Activated T-cell treated with anti-CD3 and anti-CD28 coated beads for 4 hours (primary cell): ENCODE measurements around the gene WWOX.

Experiments used
- DNase-seq: peaks from one replicate; pipeline ENCODE4 v3.0.0-alpha.2; 2020

WWOX gene

DNA sequence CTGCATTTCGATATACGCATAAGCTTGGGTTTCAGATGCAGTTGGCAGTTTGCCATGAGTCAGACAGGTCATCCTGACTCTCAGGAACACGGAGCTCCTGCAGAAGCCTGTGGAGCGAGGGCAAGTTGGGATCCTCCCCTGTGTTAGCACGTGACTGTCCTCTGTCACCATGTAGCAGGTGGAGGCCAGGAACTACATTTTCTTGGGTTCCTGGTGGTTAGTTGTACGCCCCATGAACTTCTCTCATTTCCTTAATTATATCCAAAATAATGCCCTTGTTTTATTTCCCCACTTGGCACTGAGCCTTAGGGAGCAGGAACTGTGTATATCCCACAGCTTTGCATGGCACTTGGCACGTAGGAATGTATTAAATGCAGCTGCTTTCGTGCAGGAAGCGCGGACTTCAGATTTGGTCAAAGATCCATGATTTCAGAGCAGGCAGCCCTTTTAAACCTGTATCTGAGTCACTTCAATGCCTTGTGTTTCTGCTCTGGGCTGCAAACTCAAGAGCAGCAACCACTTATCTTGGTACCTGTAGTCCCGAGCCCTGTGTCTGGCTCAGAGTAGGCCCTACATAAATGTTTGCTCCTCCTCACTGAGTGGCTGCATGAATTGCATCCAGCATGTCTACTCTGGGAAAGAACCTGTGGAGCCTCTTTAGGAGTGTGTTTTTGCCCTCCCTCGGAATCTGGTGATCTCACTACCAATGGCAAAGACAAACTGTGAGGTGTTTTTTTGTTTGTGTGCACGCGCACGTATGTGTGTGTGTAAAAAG, 1072.7 kb downstream of the WWOX start:
- DNase-seq, result no peak

DNA sequence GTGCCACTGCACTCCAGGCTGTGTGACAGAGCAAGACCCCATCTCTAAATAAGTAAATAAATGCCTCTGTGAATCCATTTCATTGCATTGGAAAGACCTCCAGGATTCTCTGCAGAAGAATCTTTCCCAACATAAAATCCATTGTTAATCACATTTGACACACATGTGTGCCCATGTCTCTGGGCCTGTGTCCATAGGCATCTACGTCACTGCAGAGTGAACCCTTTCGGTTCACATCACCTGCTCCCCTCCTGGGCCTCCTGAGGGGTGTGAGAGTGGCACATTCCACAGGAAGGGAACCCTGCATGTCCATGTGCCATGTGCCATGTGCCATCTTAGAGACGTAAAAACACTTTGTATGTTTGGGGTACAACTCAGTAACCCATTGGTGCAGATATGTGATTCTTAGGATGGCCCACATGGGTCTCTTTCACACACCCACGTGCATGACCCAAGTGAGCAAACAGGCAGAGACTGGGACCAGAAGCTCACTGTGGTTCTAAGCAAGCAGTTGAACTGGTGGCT, 1073.6 kb downstream of the WWOX start:
- no peak for DNase-seq

GRCh38 chr16:79173919-79174318, 1074.5 kb downstream of the WWOX start:
- no peak for DNase-seq

DNA sequence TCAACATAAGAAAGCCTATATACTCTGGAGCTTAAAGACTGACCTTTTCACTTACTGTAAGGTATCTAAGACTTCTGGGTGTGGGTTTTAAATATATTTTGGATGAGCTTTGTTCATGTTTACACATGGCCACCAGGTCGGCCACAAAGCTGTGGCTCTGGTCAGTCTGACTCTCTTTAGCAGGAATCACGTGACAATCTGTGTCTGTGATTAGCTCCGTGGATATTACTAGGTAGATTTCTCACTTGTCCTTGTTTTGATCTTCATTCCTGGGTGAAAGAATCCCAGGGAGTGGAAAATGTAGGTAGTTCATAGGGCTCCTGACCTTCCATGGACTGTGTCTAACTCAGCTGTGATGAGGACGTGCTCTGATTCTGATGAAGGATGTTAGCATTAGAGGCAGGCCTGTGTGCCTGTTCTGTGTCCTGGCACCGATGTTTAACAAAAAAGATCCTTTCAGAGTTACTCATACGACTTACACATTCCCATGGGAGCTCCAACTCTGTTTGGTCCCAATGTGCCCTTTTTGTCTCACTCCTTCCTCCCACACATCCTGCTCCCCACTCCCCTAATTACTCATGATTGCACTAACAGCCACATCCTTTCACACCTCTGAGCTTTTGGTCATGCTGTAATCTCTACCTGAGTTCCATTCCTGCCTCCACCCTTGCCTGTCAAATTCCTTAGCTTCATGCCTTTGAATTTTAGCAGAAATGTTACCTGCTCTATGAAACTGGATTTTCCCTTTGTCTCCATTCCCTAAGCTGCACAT, 1076.0 kb downstream of the WWOX start:
- no peak for DNase-seq

DNA sequence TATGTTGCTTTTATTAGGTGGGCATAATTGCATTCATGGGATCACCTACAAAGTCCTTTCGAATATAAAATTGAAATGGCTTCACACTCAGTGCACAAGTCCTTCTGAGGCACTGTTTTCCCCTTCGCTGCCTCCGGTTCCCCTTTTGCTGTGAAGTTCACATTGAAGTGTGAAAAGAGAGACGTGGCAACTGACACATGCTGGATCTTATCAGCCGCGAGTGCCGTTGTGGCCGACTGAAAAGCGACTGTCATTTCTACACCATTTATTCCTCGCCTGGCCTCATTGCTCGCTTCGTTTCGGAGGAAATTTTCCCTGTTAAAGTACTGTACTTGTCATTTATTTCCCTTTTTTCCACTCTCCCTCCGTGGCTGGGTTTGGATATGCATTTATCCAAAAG, 1077.6 kb downstream of the WWOX start:
- DNase-seq, result no peak

DNA sequence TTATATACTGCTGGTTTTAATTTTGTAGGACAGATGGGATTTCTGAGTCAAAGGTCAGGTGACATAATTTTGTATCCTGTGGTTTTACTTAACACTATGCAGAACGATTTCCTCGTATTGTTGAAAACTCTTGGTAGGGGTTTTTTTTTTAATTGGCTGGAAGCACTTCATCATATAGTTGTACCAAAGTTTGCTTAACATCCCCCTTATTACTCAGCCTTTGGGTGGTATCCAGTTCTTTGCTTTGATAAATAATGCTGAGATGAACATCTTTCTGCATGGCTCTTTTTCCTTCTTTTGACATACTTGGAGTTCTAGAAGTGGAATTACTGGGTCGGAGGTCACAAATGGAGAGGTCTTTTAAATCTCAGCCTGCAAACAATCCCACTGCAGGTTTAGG, 1082.0 kb downstream of the WWOX start:
- no peak for DNase-seq

DNA sequence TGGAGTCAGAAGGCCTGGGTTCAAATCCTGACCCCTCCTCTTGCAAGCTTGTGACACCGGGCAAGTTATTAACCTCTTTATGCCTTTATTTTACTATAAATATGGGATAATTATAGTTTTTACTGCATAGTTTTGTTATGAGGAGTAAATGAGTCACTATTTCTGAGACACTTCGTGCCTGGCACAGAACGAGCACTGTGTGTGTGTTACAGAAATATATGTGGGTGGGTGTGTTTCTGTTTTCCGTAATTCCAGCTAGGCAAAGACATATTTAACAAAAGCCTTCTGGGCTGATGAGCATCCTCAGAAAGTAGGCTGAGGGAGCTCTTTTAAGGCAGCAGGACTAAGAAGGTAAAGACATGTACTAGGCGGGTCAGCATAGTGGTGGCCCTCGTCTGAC, 1083.2 kb downstream of the WWOX start:
- no peak for DNase-seq

- DNase-seq, result no peak
These were observed 1084.1 kb downstream of the WWOX start for GRCh38 chr16:79183571-79183970.

DNA sequence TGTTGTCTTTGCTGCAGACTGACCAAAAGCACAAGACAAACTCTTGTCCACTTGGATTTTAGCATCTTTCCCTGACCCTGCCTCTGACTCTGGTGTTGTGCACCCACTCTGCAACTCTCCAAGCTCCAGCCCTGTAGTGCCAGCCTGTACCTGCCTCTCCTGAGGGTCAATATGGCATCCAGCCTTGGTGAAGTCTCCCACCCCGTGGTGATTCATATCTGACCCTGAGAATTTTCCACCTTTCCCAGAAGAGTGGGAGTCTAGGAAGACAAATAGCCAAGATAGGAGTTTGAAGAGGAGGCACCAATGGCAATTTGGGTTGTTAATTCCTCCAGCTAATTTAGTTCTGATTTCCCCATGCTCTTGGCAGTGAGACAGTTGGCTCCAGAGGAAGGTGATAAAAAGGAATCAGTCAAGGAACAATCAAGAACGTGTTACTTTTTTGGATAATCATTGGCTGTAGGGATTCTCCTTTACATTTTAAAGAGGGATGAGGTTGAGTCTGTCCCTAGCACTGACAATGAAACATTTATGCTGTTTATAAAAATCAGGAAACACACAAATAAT, 1085.1 kb downstream of the WWOX start:
- DNase-seq, result no peak

- no peak for DNase-seq
These were observed 1086.3 kb downstream of the WWOX start for GRCh38 chr16:79185711-79186110.

GRCh38 chr16:79186196-79186595, 1086.7 kb downstream of the WWOX start:
- DNase-seq, result no peak

DNA sequence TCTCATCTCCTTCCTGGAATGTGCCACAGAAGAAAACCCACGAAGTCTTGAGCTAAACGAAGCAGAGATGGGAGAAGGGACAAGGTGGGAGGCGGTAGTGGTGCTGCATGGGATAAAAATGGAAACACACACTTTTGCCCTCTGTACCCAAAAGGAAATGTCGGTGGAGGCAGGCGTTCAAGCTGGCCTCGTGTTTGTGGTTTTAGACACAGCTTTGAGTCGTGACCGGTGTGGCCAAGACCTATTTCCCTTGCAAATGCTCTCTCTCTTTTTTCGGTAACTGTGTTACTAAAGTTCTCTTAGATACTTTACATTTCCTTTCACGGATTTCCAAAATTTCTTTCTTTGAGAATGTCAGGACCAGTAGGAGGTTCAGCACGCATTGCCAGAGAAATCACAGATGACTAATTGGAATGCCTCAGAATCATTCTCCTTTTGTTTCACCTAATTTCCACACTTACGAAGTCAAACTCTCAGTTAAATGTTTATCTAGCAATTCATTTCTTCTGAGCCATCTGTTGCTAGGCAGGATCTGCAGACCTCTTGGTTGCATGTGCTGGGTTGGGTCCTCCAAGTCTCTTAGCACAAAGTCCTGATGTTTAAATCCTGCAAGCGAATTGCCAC, 1088.8 kb downstream of the WWOX start:
- DNase-seq, result no peak

- DNase-seq, result no peak
These were observed 1089.3 kb downstream of the WWOX start for GRCh38 chr16:79188739-79189122.

DNA sequence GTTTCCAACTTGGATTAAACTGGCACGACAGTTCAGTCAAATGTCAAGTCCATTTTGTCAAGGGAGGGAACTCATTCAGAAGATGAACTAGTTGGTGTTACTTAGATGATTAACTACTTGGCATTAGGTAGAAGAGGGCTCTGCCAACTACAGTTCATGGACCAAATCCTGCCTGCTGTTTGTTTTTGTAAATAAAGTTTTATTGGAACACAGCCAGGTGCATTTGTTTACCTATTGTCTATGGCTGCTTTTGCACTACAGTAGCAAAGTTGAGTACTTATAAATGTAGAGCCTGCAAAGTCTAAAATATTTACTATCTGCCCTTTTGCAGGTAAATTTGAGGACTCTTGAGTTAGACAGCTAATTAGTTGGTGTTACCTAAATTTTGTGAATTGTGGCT, 1091.1 kb downstream of the WWOX start:
- DNase-seq, result no peak

- no peak for DNase-seq
These were observed 1092.5 kb downstream of the WWOX start for GRCh38 chr16:79191933-79192332.

- no peak for DNase-seq
These were observed 1093.5 kb downstream of the WWOX start for GRCh38 chr16:79192904-79193303.

DNA sequence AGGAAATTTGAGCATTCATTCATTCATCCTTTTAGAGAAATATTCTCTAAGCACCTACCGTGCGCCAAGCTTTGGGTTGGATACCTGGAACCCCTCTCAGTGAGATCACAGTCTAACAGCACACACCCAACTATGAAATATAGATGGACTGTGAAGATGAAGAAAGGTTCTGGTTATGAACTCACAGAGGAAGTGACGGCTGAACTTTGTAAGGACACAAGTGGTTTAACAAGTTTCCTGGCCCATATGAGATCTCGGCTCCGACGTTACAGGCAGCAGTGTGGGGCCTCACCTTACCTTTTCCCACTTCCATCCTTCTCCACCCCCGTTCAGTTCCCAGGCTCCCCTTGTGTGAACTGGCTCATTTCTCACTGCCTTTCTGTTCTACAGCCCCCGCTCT, 1094.8 kb downstream of the WWOX start:
- DNase-seq, result no peak

GRCh38 chr16:79195938-79196337, 1096.5 kb downstream of the WWOX start:
- DNase-seq, result no peak

- no peak for DNase-seq
These were observed 1102.0 kb downstream of the WWOX start for GRCh38 chr16:79201436-79201835.

DNA sequence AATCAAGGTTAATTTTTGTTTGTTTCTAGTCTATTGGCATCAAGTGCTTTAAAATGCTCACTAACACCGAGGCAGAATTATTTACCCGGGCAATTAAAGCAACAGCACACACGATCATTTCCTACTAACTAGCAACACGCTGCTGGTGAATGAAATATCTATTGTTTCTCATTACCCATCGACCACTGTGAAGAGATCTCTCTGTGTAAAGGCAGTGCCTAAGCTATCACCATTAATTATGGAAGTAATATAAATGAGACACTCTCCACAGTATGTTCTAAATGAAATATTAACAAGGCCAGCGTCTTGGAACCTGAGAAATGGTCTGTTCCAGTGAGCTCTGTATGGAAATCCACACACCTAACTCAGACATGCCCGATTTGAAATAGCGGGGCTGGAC, 1103.5 kb downstream of the WWOX start:
- DNase-seq, result no peak

GRCh38 chr16:79204486-79204885, 1105.0 kb downstream of the WWOX start:
- DNase-seq, result no peak

DNA sequence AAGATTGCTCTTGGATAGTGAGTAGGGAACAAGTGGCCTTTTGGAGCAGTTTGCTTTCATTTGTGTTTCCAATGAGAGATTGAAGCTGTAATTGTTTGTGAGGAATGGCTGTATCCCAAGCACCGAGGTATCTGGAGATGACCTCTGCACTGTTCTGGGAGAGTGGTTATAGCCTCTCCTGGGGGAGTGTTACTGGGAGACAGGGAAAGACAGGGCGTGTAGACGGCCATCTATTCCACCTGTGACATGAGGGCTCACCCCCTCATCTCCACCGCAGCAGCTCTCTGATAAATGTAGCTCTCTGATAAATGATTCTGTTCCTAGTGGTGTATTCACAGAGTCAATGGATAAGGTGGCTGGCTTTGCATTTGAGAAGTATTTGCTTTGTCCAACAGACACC, 1107.4 kb downstream of the WWOX start:
- DNase-seq, result no peak

- DNase-seq, result no peak
These were observed 1109.9 kb downstream of the WWOX start for GRCh38 chr16:79209308-79209707.

GRCh38 chr16:79210607-79211006, 1111.2 kb downstream of the WWOX start:
- no peak for DNase-seq
